Measurements from ENCODE around the gene BANK1. TPM values are rescaled to one million over a fixed set of nuclear protein-coding genes. Genes with fewer than 3 reads are reported as not detected.

BANK1 gene
- total RNA-seq, 1 donor from 2014 or later = 1.7 TPM

DNA sequence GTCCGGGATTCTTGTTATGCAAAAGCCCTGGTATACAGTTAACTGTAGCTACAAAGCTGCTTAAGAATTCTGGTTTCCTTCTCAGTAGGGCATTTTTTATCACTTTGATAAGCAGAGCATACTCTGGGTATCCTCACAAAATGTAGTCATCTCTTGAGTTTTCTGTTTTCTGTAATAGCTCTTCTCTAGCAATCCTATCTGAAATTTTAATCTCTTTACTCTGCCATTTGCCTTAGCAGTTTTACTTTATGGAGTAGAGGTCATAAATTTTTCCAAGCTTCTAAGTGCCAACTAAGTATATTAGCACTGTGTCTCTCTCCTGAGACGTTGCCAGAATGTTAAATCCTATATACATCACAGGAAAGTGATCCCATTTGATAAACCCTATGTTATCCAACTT lies 28.0 kb upstream of the BANK1 start:
- peaks cover 6% of the 10 kb centered on the region for H3K9me3 Mint-ChIP-seq
- no peaks in the 10 kb centered on the region for H3K36me3 Mint-ChIP-seq
- DNase-seq (ENCODE audit: extremely low spot score, unreplicated experiment) = no peak
- no peak overlapping the region for H3K27ac Mint-ChIP-seq
- peaks cover 12% of the 10 kb centered on the region for H3K4me1 Mint-ChIP-seq (ENCODE audit: unreplicated experiment)
- H3K27me3 Mint-ChIP-seq = no peaks in the 10 kb centered on the region
- TF ChIP-seq, protein P1, sequence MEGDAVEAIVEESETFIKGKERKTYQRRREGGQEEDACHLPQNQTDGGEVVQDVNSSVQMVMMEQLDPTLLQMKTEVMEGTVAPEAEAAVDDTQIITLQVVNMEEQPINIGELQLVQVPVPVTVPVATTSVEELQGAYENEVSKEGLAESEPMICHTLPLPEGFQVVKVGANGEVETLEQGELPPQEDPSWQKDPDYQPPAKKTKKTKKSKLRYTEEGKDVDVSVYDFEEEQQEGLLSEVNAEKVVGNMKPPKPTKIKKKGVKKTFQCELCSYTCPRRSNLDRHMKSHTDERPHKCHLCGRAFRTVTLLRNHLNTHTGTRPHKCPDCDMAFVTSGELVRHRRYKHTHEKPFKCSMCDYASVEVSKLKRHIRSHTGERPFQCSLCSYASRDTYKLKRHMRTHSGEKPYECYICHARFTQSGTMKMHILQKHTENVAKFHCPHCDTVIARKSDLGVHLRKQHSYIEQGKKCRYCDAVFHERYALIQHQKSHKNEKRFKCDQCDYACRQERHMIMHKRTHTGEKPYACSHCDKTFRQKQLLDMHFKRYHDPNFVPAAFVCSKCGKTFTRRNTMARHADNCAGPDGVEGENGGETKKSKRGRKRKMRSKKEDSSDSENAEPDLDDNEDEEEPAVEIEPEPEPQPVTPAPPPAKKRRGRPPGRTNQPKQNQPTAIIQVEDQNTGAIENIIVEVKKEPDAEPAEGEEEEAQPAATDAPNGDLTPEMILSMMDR (conservative IDR thresholded peaks at IDR 0.05) = no peak
- H3K4me3 Mint-ChIP-seq = no peak overlapping the region

DNA sequence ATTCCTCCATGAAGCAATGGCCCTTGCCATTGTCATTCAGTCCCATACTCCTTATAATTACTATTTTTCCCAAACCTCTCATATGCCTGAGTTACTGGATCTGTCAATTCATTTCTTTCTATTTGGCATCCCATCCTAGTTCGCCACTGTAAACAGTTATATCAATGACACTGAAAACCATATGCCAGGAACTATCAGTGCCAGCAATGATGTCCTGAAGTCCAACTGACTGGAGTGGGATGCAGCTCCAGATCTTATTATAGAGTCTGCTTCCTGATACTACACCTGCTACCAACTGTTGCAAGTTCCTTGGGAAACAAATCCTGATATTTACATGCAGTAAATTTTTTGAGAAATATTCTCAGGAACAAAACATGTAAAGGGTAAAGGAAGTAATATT lies 27.0 kb upstream of the BANK1 start:
- H3K4me1 Mint-ChIP-seq (ENCODE audit: unreplicated experiment) = peaks cover 12% of the 10 kb centered on the region
- peaks cover 6% of the 10 kb centered on the region for H3K9me3 Mint-ChIP-seq
- H3K4me3 Mint-ChIP-seq = no peak overlapping the region
- TF ChIP-seq, protein P1 (conservative IDR thresholded peaks at IDR 0.05) = no peak
- no peaks in the 10 kb centered on the region for H3K36me3 Mint-ChIP-seq
- no peak overlapping the region for H3K27ac Mint-ChIP-seq
- no peaks in the 10 kb centered on the region for H3K27me3 Mint-ChIP-seq
- DNase-seq (ENCODE audit: extremely low spot score, unreplicated experiment) = no peak

DNA sequence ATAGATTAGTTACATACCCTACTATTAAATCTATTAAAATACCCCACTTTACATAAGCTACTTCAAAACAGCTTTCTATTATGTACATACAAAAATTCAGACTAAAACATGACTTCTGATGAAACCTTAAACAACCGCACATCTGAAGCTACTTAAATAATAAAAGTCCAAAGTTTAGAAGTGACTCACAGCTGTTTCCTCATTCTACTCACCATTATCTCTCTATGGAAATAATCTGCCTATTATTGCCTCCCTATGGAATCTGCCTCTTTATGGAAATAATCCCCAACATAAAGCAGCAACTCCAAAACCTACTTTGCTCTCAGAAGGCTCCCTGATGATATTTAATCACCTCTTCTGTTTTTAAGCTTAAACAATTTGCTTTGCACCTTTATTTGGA lies 15.7 kb upstream of the BANK1 start:
- no peak for DNase-seq (ENCODE audit: extremely low spot score, unreplicated experiment)
- TF ChIP-seq, protein P1 (conservative IDR thresholded peaks at IDR 0.05) = no peak
- no peak overlapping the region for H3K27ac Mint-ChIP-seq
- H3K27me3 Mint-ChIP-seq = no peaks in the 10 kb centered on the region
- no peaks in the 10 kb centered on the region for H3K36me3 Mint-ChIP-seq
- peaks cover 5% of the 10 kb centered on the region for H3K9me3 Mint-ChIP-seq
- no peaks in the 10 kb centered on the region for H3K4me1 Mint-ChIP-seq (ENCODE audit: unreplicated experiment)
- no peak overlapping the region for H3K4me3 Mint-ChIP-seq

DNA sequence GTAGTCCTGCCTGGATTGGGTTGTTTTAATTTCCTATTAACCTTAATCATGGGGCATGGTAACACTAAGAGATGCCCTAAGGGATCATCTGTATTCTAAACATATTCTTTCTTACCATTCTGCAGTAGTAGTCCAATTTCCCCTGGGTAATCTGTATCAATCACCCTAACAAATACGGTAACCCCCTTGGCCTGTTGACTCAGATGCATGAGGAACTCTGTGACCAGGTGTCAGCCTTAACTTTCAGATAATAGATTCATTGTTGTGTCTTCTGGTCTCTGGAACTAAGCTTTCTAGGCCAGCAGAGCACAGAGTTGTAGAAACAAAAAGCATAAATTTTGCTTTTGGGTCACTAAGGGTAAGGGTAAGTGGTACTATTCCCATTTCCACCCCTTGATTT lies 13.1 kb upstream of the BANK1 start:
- no peaks in the 10 kb centered on the region for H3K27me3 Mint-ChIP-seq
- DNase-seq (ENCODE audit: extremely low spot score, unreplicated experiment) = no peak
- no peaks in the 10 kb centered on the region for H3K4me1 Mint-ChIP-seq (ENCODE audit: unreplicated experiment)
- TF ChIP-seq, protein P1 (conservative IDR thresholded peaks at IDR 0.05) = no peak
- H3K4me3 Mint-ChIP-seq = no peak overlapping the region
- H3K36me3 Mint-ChIP-seq = no peaks in the 10 kb centered on the region
- H3K27ac Mint-ChIP-seq = no peak overlapping the region
- H3K9me3 Mint-ChIP-seq = no peaks in the 10 kb centered on the region

DNA sequence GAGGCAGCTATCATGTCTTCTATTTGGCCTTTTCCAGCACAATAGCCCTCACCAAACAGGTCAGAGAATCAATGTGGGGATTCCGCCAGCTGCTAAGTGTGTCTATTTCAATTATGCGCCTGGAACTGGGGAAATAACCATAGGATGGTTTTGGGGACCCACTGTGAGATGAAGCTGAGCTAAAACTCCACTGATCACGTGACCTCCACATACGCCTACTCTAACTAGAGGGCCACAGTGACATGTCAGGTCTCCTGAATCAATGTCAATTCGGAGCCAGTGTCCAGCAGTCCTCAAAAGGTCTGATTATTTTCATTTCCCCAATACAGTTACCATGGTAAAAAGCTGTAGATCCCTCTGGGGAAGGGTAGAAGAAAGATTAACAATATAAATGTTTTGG lies 10.2 kb upstream of the BANK1 start:
- TF ChIP-seq, protein P1 (conservative IDR thresholded peaks at IDR 0.05) = no peak
- Mint-ChIP-seq H3K27ac (no peak overlapping the region), H3K9me3 (no peaks in the 10 kb centered on the region), H3K4me3 (no peak overlapping the region), H3K36me3 (no peaks in the 10 kb centered on the region), H3K27me3 (no peaks in the 10 kb centered on the region), H3K4me1 (ENCODE audit: unreplicated experiment) (no peaks in the 10 kb centered on the region)
- no peak for DNase-seq (ENCODE audit: extremely low spot score, unreplicated experiment)

DNA sequence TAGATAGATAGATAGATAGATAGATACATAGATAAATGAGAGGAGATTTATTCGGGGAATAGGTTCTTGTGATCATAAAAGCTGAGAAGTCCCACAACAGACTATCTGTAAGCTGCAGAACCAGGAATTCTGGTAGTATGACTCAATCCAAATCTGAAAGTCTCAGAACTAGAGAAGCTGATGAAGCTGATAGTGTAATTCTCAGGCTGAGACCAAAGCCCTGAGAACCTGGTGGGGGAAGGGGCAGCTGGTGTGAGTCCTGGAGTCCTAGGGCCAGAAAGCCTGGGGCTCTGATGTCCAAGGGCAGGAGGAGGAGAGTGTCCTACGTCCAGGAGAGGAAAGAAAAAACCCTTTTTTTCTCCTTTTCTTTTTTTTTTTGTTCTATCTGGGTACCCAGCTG lies 8.0 kb upstream of the BANK1 start:
- TF ChIP-seq, protein P1 (conservative IDR thresholded peaks at IDR 0.05) = no peak
- Mint-ChIP-seq H3K27me3 (no peaks in the 10 kb centered on the region), H3K27ac (no peak overlapping the region), H3K36me3 (no peaks in the 10 kb centered on the region), H3K9me3 (no peaks in the 10 kb centered on the region), H3K4me3 (no peak overlapping the region), H3K4me1 (ENCODE audit: unreplicated experiment) (no peaks in the 10 kb centered on the region)
- no peak for DNase-seq (ENCODE audit: extremely low spot score, unreplicated experiment)

Measured in type B pancreatic cell (in vitro differentiated cells).